ENCODE data around the gene PBXIP1.

GRCh38 chr1:154944401-154945159, 11.3 kb downstream of the PBXIP1 start:
- no peak for TF ChIP-seq CTCF (conservative IDR thresholded peaks at IDR 0.05; ENCODE audit: low read length)
- no peak for TF ChIP-seq EZH2phosphoT487 (IDR thresholded peaks at IDR 0.05; ENCODE audit: borderline replicate concordance, low read depth, low read length)

All from OCI-LY7 (cell line).